GM12801 (cell line): ENCODE measurements around the gene ARPC5L.

Source experiments
- CTCF ChIP-seq: IDR thresholded peaks from one replicate; pipeline ENCODE4 v1.5.1; 2011; ENCODE audit warnings: control low read depth; ENCODE audit not compliant: insufficient read length; ENCODE audit errors: extremely low read depth

ARPC5L gene

GRCh38 chr9:124839612-124840299, 22.2 kb upstream of the ARPC5L start:
- no peak for TF ChIP-seq CTCF

GRCh38 chr9:124840300-124840833, 21.6 kb upstream of the ARPC5L start:
- no peak for TF ChIP-seq CTCF

- TF ChIP-seq CTCF: no peak
These were observed 20.7 kb upstream of the ARPC5L start for GRCh38 chr9:124841075-124841821.

GRCh38 chr9:124843456-124844034, 18.4 kb upstream of the ARPC5L start:
- no peak for TF ChIP-seq CTCF

GRCh38 chr9:124844291-124844690, 17.6 kb upstream of the ARPC5L start:
- no peak for TF ChIP-seq CTCF

- TF ChIP-seq CTCF: no peak
These were observed 15.0 kb upstream of the ARPC5L start for GRCh38 chr9:124846969-124847368.

- TF ChIP-seq CTCF: no peak
These were observed 12.1 kb upstream of the ARPC5L start for GRCh38 chr9:124849801-124850200.
